Ectodermal cell (in vitro differentiated cells): ENCODE data around the gene LPP.

Experiments used
- H3K27ac ChIP-seq: 2 replicates; pipeline ENCODE4 v1.7.0; 2013; ENCODE audit warnings: mild to moderate bottlenecking, low read depth, low read length; ENCODE audit not compliant: insufficient read depth, poor library complexity, severe bottlenecking
- H3K27me3 ChIP-seq: 2 replicates; pipeline ENCODE4 v1.7.0; 2013; ENCODE audit warnings: mild to moderate bottlenecking, low read length; ENCODE audit not compliant: insufficient read depth, control insufficient read depth, poor library complexity, severe bottlenecking
- H3K36me3 ChIP-seq: one replicate; pipeline ENCODE4 v1.7.0; 2013; ENCODE audit warnings: low read length; ENCODE audit not compliant: control insufficient read depth, insufficient read depth
- H3K4me1 ChIP-seq: one replicate; pipeline ENCODE4 v1.7.0; 2013; ENCODE audit warnings: low read length; ENCODE audit not compliant: control insufficient read depth, insufficient read depth
- H3K4me3 ChIP-seq: 2 replicates; pipeline ENCODE4 v1.7.0; 2013; ENCODE audit warnings: low read depth, low read length, control low read depth; ENCODE audit not compliant: insufficient read depth
- H3K9me3 ChIP-seq: 2 replicates; pipeline ENCODE4 v1.7.0; 2013; ENCODE audit warnings: mild to moderate bottlenecking, low read length, moderate library complexity; ENCODE audit not compliant: control insufficient read depth
- WGBS, 2 experiments: methylation state at CpG; one replicate each; pipeline ENCODE4 v1.1.7; 2013; ENCODE audit warnings: missing lambda C conversion rate in 2 of 2; 5-methylcytosine and 5-hydroxymethylcytosine counted together

Gene LPP

GRCh38 chr3:188674595-188674994, 520.6 kb downstream of the LPP start:
- 96 to 98% methylated on average over 2 of the region's 3 CpGs for WGBS, 2 experiments
- no peaks in the 10 kb centered on the region for H3K27me3 ChIP-seq

GRCh38 chr3:188677344-188677743, 523.4 kb downstream of the LPP start:
- 86 to 100% methylated on average over 1 of the region's 1 CpG for WGBS, 2 experiments
- peaks cover 3% of the 10 kb centered on the region for H3K4me1 ChIP-seq
- H3K4me3 ChIP-seq: no peak overlapping the region
- no peaks in the 10 kb centered on the region for H3K36me3 ChIP-seq
- no peak overlapping the region for H3K27ac ChIP-seq
- H3K27me3 ChIP-seq: no peaks in the 10 kb centered on the region
- H3K9me3 ChIP-seq: no peaks in the 10 kb centered on the region

More at GRCh38 chr3:188674595-188674994, 520.6 kb downstream of the LPP start:
- Histone ChIP-seq H3K4me3 (no peak overlapping the region), H3K27ac (no peak overlapping the region), H3K4me1 (peaks cover 6% of the 10 kb centered on the region), H3K9me3 (no peaks in the 10 kb centered on the region), H3K36me3 (no peaks in the 10 kb centered on the region)

GRCh38 chr3:188680189-188680588, 526.2 kb downstream of the LPP start:
- 89 to 100% methylated on average over 1 of the region's 1 CpG for whole genome bisulfite sequencing, 2 experiments
- H3K27ac ChIP-seq: no peak overlapping the region
- no peaks in the 10 kb centered on the region for H3K27me3 ChIP-seq
- no peaks in the 10 kb centered on the region for H3K4me1 ChIP-seq
- no peak overlapping the region for H3K4me3 ChIP-seq
- no peaks in the 10 kb centered on the region for H3K36me3 ChIP-seq
- H3K9me3 ChIP-seq: no peaks in the 10 kb centered on the region

GRCh38 chr3:188680605-188681004, 526.6 kb downstream of the LPP start:
- Histone ChIP-seq H3K27ac (no peak overlapping the region), H3K4me1 (no peaks in the 10 kb centered on the region), H3K27me3 (no peaks in the 10 kb centered on the region), H3K36me3 (no peaks in the 10 kb centered on the region), H3K9me3 (no peaks in the 10 kb centered on the region), H3K4me3 (no peak overlapping the region)
- 55 to 78% methylated on average over 3 of the region's 3 CpGs for WGBS, 2 experiments

GRCh38 chr3:188682316-188682715, 528.4 kb downstream of the LPP start:
- Histone ChIP-seq H3K4me3 (no peak overlapping the region), H3K4me1 (no peaks in the 10 kb centered on the region), H3K36me3 (no peaks in the 10 kb centered on the region), H3K27ac (no peak overlapping the region), H3K27me3 (no peaks in the 10 kb centered on the region), H3K9me3 (no peaks in the 10 kb centered on the region)
- 87 to 94% methylated on average over 4 of the region's 4 CpGs for WGBS, 2 experiments

GRCh38 chr3:188683032-188683521, 529.1 kb downstream of the LPP start:
- Histone ChIP-seq H3K4me3 (no peak overlapping the region), H3K27me3 (no peaks in the 10 kb centered on the region), H3K9me3 (no peaks in the 10 kb centered on the region), H3K36me3 (no peaks in the 10 kb centered on the region), H3K27ac (no peak overlapping the region), H3K4me1 (no peaks in the 10 kb centered on the region)
- WGBS, 2 experiments: 93 to 98% methylated on average over 3 of the region's 3 CpGs

GRCh38 chr3:188684276-188684675, 530.3 kb downstream of the LPP start:
- H3K27ac ChIP-seq: no peak overlapping the region
- WGBS, 2 experiments: 100% methylated on average over 2 of the region's 2 CpGs; no CpG with 5 or more reads in 1 of the 2 experiments

GRCh38 chr3:188685789-188686188, 531.8 kb downstream of the LPP start:
- H3K27ac ChIP-seq: no peak overlapping the region
- H3K4me3 ChIP-seq: no peak overlapping the region
- WGBS, 2 experiments: 91% methylated on average over 1 of the region's 1 CpG; no CpG with 5 or more reads in 1 of the 2 experiments
- H3K9me3 ChIP-seq: no peaks in the 10 kb centered on the region
- no peaks in the 10 kb centered on the region for H3K27me3 ChIP-seq
- no peaks in the 10 kb centered on the region for H3K36me3 ChIP-seq
- H3K4me1 ChIP-seq: no peaks in the 10 kb centered on the region

More at GRCh38 chr3:188684276-188684675, 530.3 kb downstream of the LPP start:
- Histone ChIP-seq H3K9me3 (no peaks in the 10 kb centered on the region), H3K36me3 (no peaks in the 10 kb centered on the region), H3K4me3 (no peak overlapping the region), H3K27me3 (no peaks in the 10 kb centered on the region), H3K4me1 (no peaks in the 10 kb centered on the region)

GRCh38 chr3:188686324-188686723, 532.4 kb downstream of the LPP start:
- H3K9me3 ChIP-seq: no peaks in the 10 kb centered on the region
- no peak overlapping the region for H3K27ac ChIP-seq
- no peaks in the 10 kb centered on the region for H3K27me3 ChIP-seq
- no peak overlapping the region for H3K4me3 ChIP-seq
- no peaks in the 10 kb centered on the region for H3K36me3 ChIP-seq
- no peaks in the 10 kb centered on the region for H3K4me1 ChIP-seq
- 98 to 100% methylated on average over 1 to 2 of the region's 2 CpGs for WGBS, 2 experiments

GRCh38 chr3:188687389-188687788, 533.4 kb downstream of the LPP start:
- Histone ChIP-seq H3K27me3 (no peaks in the 10 kb centered on the region), H3K9me3 (no peaks in the 10 kb centered on the region), H3K4me3 (no peak overlapping the region), H3K36me3 (no peaks in the 10 kb centered on the region), H3K27ac (no peak overlapping the region), H3K4me1 (no peaks in the 10 kb centered on the region)
- WGBS, 2 experiments: 67 to 69% methylated on average over 2 to 3 of the region's 3 CpGs

- Histone ChIP-seq H3K9me3 (no peaks in the 10 kb centered on the region), H3K27me3 (no peaks in the 10 kb centered on the region), H3K4me1 (no peaks in the 10 kb centered on the region), H3K27ac (no peak overlapping the region), H3K36me3 (no peaks in the 10 kb centered on the region), H3K4me3 (no peak overlapping the region)
- 89 to 93% methylated on average over 2 of the region's 2 CpGs for WGBS, 2 experiments
Measured at GRCh38 chr3:188689101-188689574, 535.2 kb downstream of the LPP start.
